ENCODE measurements around the gene RSU1. TPM values are rescaled to one million over a fixed set of nuclear protein-coding genes. Genes with fewer than 3 reads are reported as not detected.

The RSU1 gene
- total RNA-seq, 1 donor from 2014 or later: 59.4 TPM

- no peak overlapping the region for H3K4me3 Mint-ChIP-seq (ENCODE audit: unreplicated experiment)
- peaks cover 12% of the 10 kb centered on the region for H3K9me3 Mint-ChIP-seq (ENCODE audit: unreplicated experiment)
- no peak for TF ChIP-seq CTCF (IDR thresholded peaks at IDR 0.05; ENCODE audit: partially characterized antibody, unreplicated experiment)
- H3K27ac Mint-ChIP-seq (ENCODE audit: unreplicated experiment): no peak overlapping the region
- peaks cover 5% of the 10 kb centered on the region for H3K27me3 Mint-ChIP-seq (ENCODE audit: unreplicated experiment)
- no peak for DNase-seq
- H3K4me1 Mint-ChIP-seq (ENCODE audit: low read depth, unreplicated experiment): no peaks in the 10 kb centered on the region
- peaks cover 41% of the 10 kb centered on the region for H3K36me3 Mint-ChIP-seq (ENCODE audit: unreplicated experiment)
Measured at GRCh38 chr10:16716051-16716450, 101.2 kb downstream of the RSU1 start.

- Mint-ChIP-seq H3K4me1 (ENCODE audit: low read depth, unreplicated experiment) (no peaks in the 10 kb centered on the region), H3K27ac (ENCODE audit: unreplicated experiment) (no peak overlapping the region), H3K27me3 (ENCODE audit: unreplicated experiment) (peaks cover 3% of the 10 kb centered on the region), H3K9me3 (ENCODE audit: unreplicated experiment) (peaks cover 12% of the 10 kb centered on the region), H3K4me3 (ENCODE audit: unreplicated experiment) (no peak overlapping the region), H3K36me3 (ENCODE audit: unreplicated experiment) (peaks cover 45% of the 10 kb centered on the region)
- no peak for TF ChIP-seq CTCF (IDR thresholded peaks at IDR 0.05; ENCODE audit: partially characterized antibody, unreplicated experiment)
- no peak for DNase-seq
Measured at GRCh38 chr10:16713290-16713689, 103.9 kb downstream of the RSU1 start.

- peaks cover 45% of the 10 kb centered on the region for H3K36me3 Mint-ChIP-seq (ENCODE audit: unreplicated experiment)
- H3K27ac Mint-ChIP-seq (ENCODE audit: unreplicated experiment): no peak overlapping the region
- peaks cover 12% of the 10 kb centered on the region for H3K9me3 Mint-ChIP-seq (ENCODE audit: unreplicated experiment)
- TF ChIP-seq CTCF (IDR thresholded peaks at IDR 0.05; ENCODE audit: partially characterized antibody, unreplicated experiment): no peak
- peaks cover 3% of the 10 kb centered on the region for H3K27me3 Mint-ChIP-seq (ENCODE audit: unreplicated experiment)
- no peak for DNase-seq
- no peaks in the 10 kb centered on the region for H3K4me1 Mint-ChIP-seq (ENCODE audit: low read depth, unreplicated experiment)
- no peak overlapping the region for H3K4me3 Mint-ChIP-seq (ENCODE audit: unreplicated experiment)
Measured at GRCh38 chr10:16712883-16713282, 104.3 kb downstream of the RSU1 start.

- Mint-ChIP-seq H3K4me1 (ENCODE audit: low read depth, unreplicated experiment) (peaks cover 13% of the 10 kb centered on the region), H3K36me3 (ENCODE audit: unreplicated experiment) (no peaks in the 10 kb centered on the region), H3K27me3 (ENCODE audit: unreplicated experiment) (no peaks in the 10 kb centered on the region), H3K27ac (ENCODE audit: unreplicated experiment) (no peak overlapping the region), H3K4me3 (ENCODE audit: unreplicated experiment) (no peak overlapping the region), H3K9me3 (ENCODE audit: unreplicated experiment) (peaks cover 1% of the 10 kb centered on the region)
- TF ChIP-seq CTCF (IDR thresholded peaks at IDR 0.05; ENCODE audit: partially characterized antibody, unreplicated experiment): no peak
- no peak for DNase-seq
Measured at GRCh38 chr10:16700331-16700730, 116.9 kb downstream of the RSU1 start.

- no peak for TF ChIP-seq CTCF (IDR thresholded peaks at IDR 0.05; ENCODE audit: partially characterized antibody, unreplicated experiment)
- H3K27me3 Mint-ChIP-seq (ENCODE audit: unreplicated experiment): no peaks in the 10 kb centered on the region
- DNase-seq: peak; percentile 31
- H3K27ac Mint-ChIP-seq (ENCODE audit: unreplicated experiment): peak overlapping the region; percentile 19
- H3K4me1 Mint-ChIP-seq (ENCODE audit: low read depth, unreplicated experiment): peaks cover 13% of the 10 kb centered on the region
- no peak overlapping the region for H3K4me3 Mint-ChIP-seq (ENCODE audit: unreplicated experiment)
- peaks cover 1% of the 10 kb centered on the region for H3K9me3 Mint-ChIP-seq (ENCODE audit: unreplicated experiment)
- no peaks in the 10 kb centered on the region for H3K36me3 Mint-ChIP-seq (ENCODE audit: unreplicated experiment)
Measured at GRCh38 chr10:16699435-16700057, 117.7 kb downstream of the RSU1 start.

Measured in glutamatergic neuron (in vitro differentiated cells).